Fibroblast of lung (primary cell): ENCODE measurements around the gene DNAJC18.

ENCODE experiments used
- CTCF ChIP-seq, 2 donors: IDR thresholded peaks in 1 of 2; conservative IDR thresholded peaks in 1 of 2; 1 replicate in 1 of 2; 2 replicates in 1 of 2; pipeline ENCODE4 v1.5.1; 2011 to 2012; ENCODE audit warnings: low read length in 2 of 2, control low read depth in 1 of 2, inconsistent platforms in 1 of 2, low read depth in 1 of 2, mild to moderate bottlenecking in 1 of 2
- EZH2 ChIP-seq: IDR thresholded peaks from 2 replicates; pipeline ENCODE4 v1.5.1; 2012; ENCODE audit warnings: low read length, control low read depth, mild to moderate bottlenecking; ENCODE audit errors: missing control alignments

GRCh38 chr5:139403418-139403786 is 35.9 kb downstream of the DNAJC18 start:
- TF ChIP-seq CTCF (conservative IDR thresholded peaks at IDR 0.05 in 1 of 2, IDR thresholded peaks at IDR 0.05 in 1 of 2; ENCODE audit: low read depth in 1 of 2, low read length in 2 of 2): no peak
- TF ChIP-seq EZH2: no peak
